ENCODE results near the gene SCT.

Gene SCT

DNA sequence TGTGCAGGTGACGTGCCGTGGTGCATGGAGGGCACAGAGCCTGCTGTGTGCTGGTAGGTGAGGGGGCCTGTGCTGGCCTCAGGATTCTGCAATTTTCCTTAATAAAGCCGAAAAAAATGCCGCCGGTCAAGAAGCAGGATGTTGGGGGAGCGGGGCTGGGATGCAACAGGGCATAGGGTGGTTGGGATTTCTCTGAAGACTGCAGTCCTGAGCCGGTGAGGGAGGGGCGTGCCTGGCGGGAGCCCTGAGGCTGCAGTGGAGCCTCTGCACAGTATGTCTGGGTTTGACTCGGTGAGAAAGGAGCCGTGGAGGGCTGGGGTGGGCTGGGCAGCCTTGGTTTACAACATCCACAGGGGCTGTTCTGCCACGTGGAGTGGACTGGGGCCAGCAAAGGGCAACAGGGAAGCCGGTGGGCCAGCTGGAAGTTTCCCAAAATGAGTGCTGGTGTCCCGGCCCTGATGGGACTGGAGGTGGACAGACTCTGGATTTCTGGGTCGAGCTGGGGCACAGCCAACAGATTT lies 3.6 kb downstream of the SCT start:
- Histone ChIP-seq H3K36me3 (ENCODE audit: control insufficient read depth, insufficient read depth, low read length) (no peaks in the 10 kb centered on the region), H3K4me1 (ENCODE audit: control insufficient read depth, insufficient read depth, low read length) (no peaks in the 10 kb centered on the region), H3K27me3 (ENCODE audit: control insufficient read depth, insufficient read depth, low read length, poor library complexity, severe bottlenecking) (peaks cover 25% of the 10 kb centered on the region), H3K9me3 (ENCODE audit: control insufficient read depth, low read length) (no peaks in the 10 kb centered on the region), H3K4me3 (ENCODE audit: insufficient read depth, low read depth, low read length) (no peak overlapping the region), H3K27ac (ENCODE audit: insufficient read depth, low read depth, low read length, poor library complexity, severe bottlenecking) (no peak overlapping the region)
- WGBS, 2 experiments: 90 to 92% methylated on average over 15 of the region's 15 CpGs

DNA sequence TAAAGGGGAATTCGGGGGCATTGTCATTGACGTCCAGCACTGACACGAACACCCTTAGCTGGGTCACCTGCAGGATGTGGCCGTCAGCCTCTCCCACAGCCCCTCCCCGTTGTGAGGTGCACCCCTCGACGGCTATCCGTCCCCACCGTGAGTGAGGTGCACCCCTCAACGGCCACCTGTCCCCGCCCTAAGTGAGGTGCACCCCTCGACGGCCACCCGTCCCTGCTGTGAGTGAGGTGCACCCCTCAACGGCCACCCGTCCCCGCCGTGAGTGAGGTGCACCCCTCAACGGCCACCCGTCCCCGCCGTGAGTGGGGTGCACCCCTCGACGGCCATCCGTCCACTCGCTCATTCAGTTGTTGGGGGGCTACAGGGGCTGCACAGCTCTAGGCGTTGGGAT lies 5.1 kb downstream of the SCT start:
- no peak overlapping the region for H3K4me3 ChIP-seq (ENCODE audit: insufficient read depth, low read depth, low read length)
- no peaks in the 10 kb centered on the region for H3K9me3 ChIP-seq (ENCODE audit: control insufficient read depth, low read length)
- H3K27ac ChIP-seq (ENCODE audit: insufficient read depth, low read depth, low read length, poor library complexity, severe bottlenecking): no peak overlapping the region
- H3K27me3 ChIP-seq (ENCODE audit: control insufficient read depth, insufficient read depth, low read length, poor library complexity, severe bottlenecking): peaks cover 11% of the 10 kb centered on the region
- H3K4me1 ChIP-seq (ENCODE audit: control insufficient read depth, insufficient read depth, low read length): no peaks in the 10 kb centered on the region
- 93 to 95% methylated on average over 27 of the region's 27 CpGs for WGBS, 2 experiments
- H3K36me3 ChIP-seq (ENCODE audit: control insufficient read depth, insufficient read depth, low read length): no peaks in the 10 kb centered on the region

DNA sequence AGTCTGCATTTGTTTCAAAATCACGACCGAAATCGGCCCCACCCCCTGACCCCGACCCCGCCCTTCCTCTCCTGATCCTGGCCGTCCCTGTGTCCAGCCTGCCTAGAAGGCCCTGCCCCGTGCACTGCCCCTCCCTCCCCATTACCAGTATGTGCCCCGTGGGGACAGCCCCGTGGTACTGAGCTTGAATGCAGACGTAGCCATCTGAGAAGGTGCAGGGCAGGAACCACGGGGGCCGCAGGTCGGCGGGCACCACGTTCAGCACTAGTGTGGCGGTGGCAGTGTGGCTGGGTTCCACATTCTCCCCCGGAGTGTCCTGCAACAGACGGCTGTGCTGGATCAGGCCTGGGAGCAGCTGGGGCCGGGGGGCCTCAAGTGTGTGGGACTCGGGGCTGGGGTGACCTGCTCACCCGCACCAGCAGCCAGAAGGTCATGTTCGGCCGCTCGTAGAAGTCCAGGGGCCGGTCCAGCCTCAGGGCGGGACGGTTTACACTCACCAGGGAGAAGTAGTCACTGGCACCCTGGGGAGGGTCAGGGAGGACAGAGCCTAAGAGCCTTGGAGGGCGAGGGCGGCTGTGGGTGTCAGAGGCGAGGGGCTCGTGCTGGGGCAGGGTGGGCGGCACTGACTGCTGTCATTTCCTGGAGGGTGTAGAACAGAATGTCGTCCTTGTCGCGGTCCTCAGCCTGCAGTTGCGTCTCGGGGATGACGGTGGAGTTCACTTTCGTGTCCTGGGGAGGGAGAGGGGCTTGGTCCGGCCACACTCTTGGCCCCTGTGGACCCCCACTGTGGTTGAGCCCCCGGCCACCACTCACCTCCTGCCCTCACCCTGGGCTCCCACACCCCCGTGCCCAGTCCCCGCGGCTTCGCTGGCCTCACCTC lies 5.8 kb downstream of the SCT start:
- Histone ChIP-seq H3K27ac (ENCODE audit: insufficient read depth, low read depth, low read length, poor library complexity, severe bottlenecking) (no peak overlapping the region), H3K4me3 (ENCODE audit: insufficient read depth, low read depth, low read length) (no peak overlapping the region), H3K36me3 (ENCODE audit: control insufficient read depth, insufficient read depth, low read length) (no peaks in the 10 kb centered on the region), H3K9me3 (ENCODE audit: control insufficient read depth, low read length) (no peaks in the 10 kb centered on the region), H3K27me3 (ENCODE audit: control insufficient read depth, insufficient read depth, low read length, poor library complexity, severe bottlenecking) (peaks cover 5% of the 10 kb centered on the region), H3K4me1 (ENCODE audit: control insufficient read depth, insufficient read depth, low read length) (no peaks in the 10 kb centered on the region)
- WGBS, 2 experiments: 89 to 91% methylated on average over 45 of the region's 45 CpGs

DNA sequence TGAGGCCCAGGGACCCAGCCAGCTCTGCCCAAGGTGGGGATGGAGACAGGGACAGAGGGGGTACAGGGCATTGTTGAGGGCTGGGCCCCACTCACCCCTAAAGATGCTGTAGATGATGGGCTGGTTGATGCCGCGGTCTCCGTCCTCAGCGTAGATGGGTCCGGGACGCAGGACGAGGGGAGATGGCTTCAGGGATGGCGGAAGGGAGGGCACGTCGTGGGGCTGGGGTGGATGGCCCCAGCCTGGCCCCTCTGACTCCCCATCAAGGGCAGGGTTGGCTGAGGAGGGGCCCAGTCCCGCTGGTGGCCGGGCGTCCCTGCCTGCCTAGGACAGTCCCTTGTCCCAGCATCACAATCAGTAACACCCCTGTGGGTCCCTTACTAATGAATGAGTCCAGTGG lies 6.8 kb downstream of the SCT start:
- WGBS, 2 experiments: 96 to 97% methylated on average over 13 of the region's 13 CpGs
- no peaks in the 10 kb centered on the region for H3K27me3 ChIP-seq (ENCODE audit: control insufficient read depth, insufficient read depth, low read length, poor library complexity, severe bottlenecking)
- no peak overlapping the region for H3K4me3 ChIP-seq (ENCODE audit: insufficient read depth, low read depth, low read length)
- H3K4me1 ChIP-seq (ENCODE audit: control insufficient read depth, insufficient read depth, low read length): peaks cover 3% of the 10 kb centered on the region
- no peaks in the 10 kb centered on the region for H3K9me3 ChIP-seq (ENCODE audit: control insufficient read depth, low read length)
- no peak overlapping the region for H3K27ac ChIP-seq (ENCODE audit: insufficient read depth, low read depth, low read length, poor library complexity, severe bottlenecking)
- no peaks in the 10 kb centered on the region for H3K36me3 ChIP-seq (ENCODE audit: control insufficient read depth, insufficient read depth, low read length)

DNA sequence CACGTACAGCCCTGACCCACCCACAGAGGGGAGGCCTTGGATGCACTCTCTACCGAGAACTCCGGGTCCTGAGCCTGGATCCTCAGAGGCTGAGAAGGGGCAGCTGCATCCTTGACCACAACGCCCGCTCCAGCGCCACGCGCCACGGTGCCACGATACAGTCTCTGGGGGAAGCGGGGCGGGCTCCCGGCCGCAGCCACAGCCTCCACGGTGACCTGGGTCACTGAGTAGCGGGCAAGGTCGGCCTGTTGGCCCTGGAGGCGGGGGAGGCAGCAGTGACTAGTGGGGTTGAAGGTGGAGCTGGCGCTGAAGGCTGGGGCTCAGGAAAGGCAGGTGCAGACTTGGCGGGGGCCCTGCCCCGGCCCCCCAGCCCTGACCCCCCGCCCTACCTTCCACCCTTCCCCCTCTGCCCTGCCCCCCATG lies 7.3 kb downstream of the SCT start:
- Histone ChIP-seq H3K4me1 (ENCODE audit: control insufficient read depth, insufficient read depth, low read length) (peaks cover 7% of the 10 kb centered on the region), H3K9me3 (ENCODE audit: control insufficient read depth, low read length) (no peaks in the 10 kb centered on the region), H3K27me3 (ENCODE audit: control insufficient read depth, insufficient read depth, low read length, poor library complexity, severe bottlenecking) (no peaks in the 10 kb centered on the region), H3K36me3 (ENCODE audit: control insufficient read depth, insufficient read depth, low read length) (no peaks in the 10 kb centered on the region), H3K4me3 (ENCODE audit: insufficient read depth, low read depth, low read length) (no peak overlapping the region), H3K27ac (ENCODE audit: insufficient read depth, low read depth, low read length, poor library complexity, severe bottlenecking) (no peak overlapping the region)
- 95 to 96% methylated on average over 19 to 21 of the region's 22 CpGs for WGBS, 2 experiments

- H3K27me3 ChIP-seq (ENCODE audit: control insufficient read depth, insufficient read depth, low read length, poor library complexity, severe bottlenecking): no peaks in the 10 kb centered on the region
- H3K27ac ChIP-seq (ENCODE audit: insufficient read depth, low read depth, low read length, poor library complexity, severe bottlenecking): no peak overlapping the region
- H3K9me3 ChIP-seq (ENCODE audit: control insufficient read depth, low read length): no peaks in the 10 kb centered on the region
- H3K36me3 ChIP-seq (ENCODE audit: control insufficient read depth, insufficient read depth, low read length): no peaks in the 10 kb centered on the region
- H3K4me1 ChIP-seq (ENCODE audit: control insufficient read depth, insufficient read depth, low read length): peaks cover 7% of the 10 kb centered on the region
- WGBS, 2 experiments: 92 to 94% methylated on average over 24 of the region's 24 CpGs
- no peak overlapping the region for H3K4me3 ChIP-seq (ENCODE audit: insufficient read depth, low read depth, low read length)
Measured at GRCh38 chr11:618856-619627, 7.9 kb downstream of the SCT start.

DNA sequence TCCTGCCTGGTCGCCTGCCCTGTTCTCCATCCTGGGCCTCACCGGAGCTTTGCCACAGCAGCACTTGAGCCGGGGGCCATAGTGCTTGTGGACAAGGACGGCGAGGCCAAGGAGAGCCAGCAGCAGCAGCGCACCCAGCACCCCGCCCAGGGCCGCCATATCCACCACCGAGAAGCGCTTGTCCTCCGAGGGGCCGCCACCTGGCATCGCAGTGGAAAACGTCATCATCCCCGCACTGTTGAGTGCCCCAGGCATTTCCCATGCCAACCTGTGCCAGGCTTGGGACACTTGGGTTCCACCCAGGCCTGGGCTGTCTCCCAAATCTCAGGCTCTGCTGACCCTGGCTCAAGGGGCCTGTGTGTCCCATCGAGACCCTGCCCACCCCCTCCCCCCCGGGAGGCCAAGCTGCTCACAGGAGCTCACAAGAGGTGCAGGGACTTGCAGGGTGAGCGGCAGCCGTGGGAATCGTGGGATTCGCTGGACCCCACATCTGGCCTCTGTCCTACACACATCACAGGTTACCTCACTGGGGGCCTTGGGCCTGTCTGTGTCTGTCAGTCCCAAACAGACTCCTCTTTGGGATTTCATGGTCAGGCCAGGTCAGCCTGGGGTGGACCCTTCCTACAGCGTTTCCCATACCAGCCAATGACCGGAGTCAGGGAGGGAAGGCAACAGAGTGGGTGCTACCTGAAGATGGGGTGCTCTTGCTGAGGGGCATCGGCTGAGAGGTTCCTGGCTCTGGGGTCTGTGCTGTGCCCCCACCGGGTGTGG lies 8.9 kb downstream of the SCT start:
- H3K4me3 ChIP-seq (ENCODE audit: insufficient read depth, low read depth, low read length): no peak overlapping the region
- H3K36me3 ChIP-seq (ENCODE audit: control insufficient read depth, insufficient read depth, low read length): no peaks in the 10 kb centered on the region
- H3K4me1 ChIP-seq (ENCODE audit: control insufficient read depth, insufficient read depth, low read length): peaks cover 7% of the 10 kb centered on the region
- no peak overlapping the region for H3K27ac ChIP-seq (ENCODE audit: insufficient read depth, low read depth, low read length, poor library complexity, severe bottlenecking)
- 95% methylated on average over 25 of the region's 25 CpGs for WGBS, 2 experiments
- no peaks in the 10 kb centered on the region for H3K9me3 ChIP-seq (ENCODE audit: control insufficient read depth, low read length)
- no peaks in the 10 kb centered on the region for H3K27me3 ChIP-seq (ENCODE audit: control insufficient read depth, insufficient read depth, low read length, poor library complexity, severe bottlenecking)

- no peaks in the 10 kb centered on the region for H3K9me3 ChIP-seq (ENCODE audit: control insufficient read depth, low read length)
- no peaks in the 10 kb centered on the region for H3K27me3 ChIP-seq (ENCODE audit: control insufficient read depth, insufficient read depth, low read length, poor library complexity, severe bottlenecking)
- H3K4me3 ChIP-seq (ENCODE audit: insufficient read depth, low read depth, low read length): no peak overlapping the region
- H3K4me1 ChIP-seq (ENCODE audit: control insufficient read depth, insufficient read depth, low read length): peaks cover 7% of the 10 kb centered on the region
- H3K36me3 ChIP-seq (ENCODE audit: control insufficient read depth, insufficient read depth, low read length): no peaks in the 10 kb centered on the region
- WGBS, 2 experiments: 95 to 96% methylated on average over 57 of the region's 57 CpGs
- no peak overlapping the region for H3K27ac ChIP-seq (ENCODE audit: insufficient read depth, low read depth, low read length, poor library complexity, severe bottlenecking)
Measured at GRCh38 chr11:617199-617911, 9.6 kb downstream of the SCT start.

GRCh38 chr11:616320-617198 lies 10.4 kb downstream of the SCT start:
- Histone ChIP-seq H3K9me3 (ENCODE audit: control insufficient read depth, low read length) (no peaks in the 10 kb centered on the region), H3K27ac (ENCODE audit: insufficient read depth, low read depth, low read length, poor library complexity, severe bottlenecking) (no peak overlapping the region), H3K4me1 (ENCODE audit: control insufficient read depth, insufficient read depth, low read length) (peaks cover 7% of the 10 kb centered on the region), H3K27me3 (ENCODE audit: control insufficient read depth, insufficient read depth, low read length, poor library complexity, severe bottlenecking) (no peaks in the 10 kb centered on the region), H3K4me3 (ENCODE audit: insufficient read depth, low read depth, low read length) (no peak overlapping the region), H3K36me3 (ENCODE audit: control insufficient read depth, insufficient read depth, low read length) (no peaks in the 10 kb centered on the region)
- WGBS, 2 experiments: 93 to 94% methylated on average over 36 to 39 of the region's 39 CpGs

All from ectodermal cell (in vitro differentiated cells).